ACC112 (cell line): ENCODE measurements around the gene RPS6KA6.

ENCODE experiments used
- H2AFZ ChIP-seq: fragments of 200-600 bp; sonication (generic); one replicate; pipeline ENCODE4 v1.6.0; 2017; ENCODE audit warnings: antibody characterized with exemption, low read length; ENCODE audit not compliant: unreplicated experiment
- H3K27ac ChIP-seq: fragments of 200-600 bp; sonication (generic); 2 replicates; pipeline ENCODE4 v1.5.1; 2014; ENCODE audit warnings: low read depth, mild to moderate bottlenecking, antibody characterized with exemption, low read length, moderate library complexity
- H3K27me3 ChIP-seq: fragments of 200-600 bp; sonication (generic); 2 replicates; pipeline ENCODE4 v1.6.1; 2014; ENCODE audit warnings: mild to moderate bottlenecking, antibody characterized with exemption, low read length, moderate library complexity, mixed read lengths; ENCODE audit not compliant: insufficient read depth
- H3K36me3 ChIP-seq: fragments of 200-600 bp; sonication (generic); 2 replicates; pipeline ENCODE4 v1.6.1; 2016; ENCODE audit warnings: mild to moderate bottlenecking, antibody characterized with exemption, low read length, moderate library complexity, mixed read lengths; ENCODE audit not compliant: insufficient read depth
- H3K4me1 ChIP-seq: fragments of 200-600 bp; sonication (generic); one replicate; pipeline ENCODE4 v1.6.1; 2016; ENCODE audit warnings: low read length, mixed read lengths; ENCODE audit not compliant: insufficient read depth, unreplicated experiment, control insufficient read depth
- H3K4me3 ChIP-seq: fragments of 200-600 bp; sonication (generic); 2 replicates; pipeline ENCODE4 v1.5.1; 2014; ENCODE audit warnings: mild to moderate bottlenecking, low read depth, low read length
- H3K79me2 ChIP-seq: fragments of 200-600 bp; sonication (generic); one replicate; pipeline ENCODE4 v1.6.0; 2016; ENCODE audit warnings: low read length; ENCODE audit not compliant: control insufficient read depth, unreplicated experiment, insufficient read depth

Gene RPS6KA6

GRCh38 chrX:84165711-84166110, 22.3 kb downstream of the RPS6KA6 start:
- Histone ChIP-seq H3K4me3 (peak overlapping the region; percentile 61), H3K27me3 (no peaks in the 10 kb centered on the region), H3K36me3 (no peaks in the 10 kb centered on the region), H3K4me1 (peaks cover 13% of the 10 kb centered on the region), H3K79me2 (no peaks in the 10 kb centered on the region), H2AFZ (peak overlapping the region; percentile 43), H3K27ac (peak overlapping the region; percentile 42)

GRCh38 chrX:84162401-84162800, 25.6 kb downstream of the RPS6KA6 start:
- no peaks in the 10 kb centered on the region for H3K27me3 ChIP-seq
- no peaks in the 10 kb centered on the region for H3K79me2 ChIP-seq
- H2AFZ ChIP-seq = no peak overlapping the region
- H3K4me1 ChIP-seq = peaks cover 6% of the 10 kb centered on the region
- H3K27ac ChIP-seq = no peak overlapping the region
- no peak overlapping the region for H3K4me3 ChIP-seq
- H3K36me3 ChIP-seq = no peaks in the 10 kb centered on the region

GRCh38 chrX:84161641-84162040, 26.4 kb downstream of the RPS6KA6 start:
- peaks cover 11% of the 10 kb centered on the region for H3K4me1 ChIP-seq
- H2AFZ ChIP-seq = no peak overlapping the region
- H3K4me3 ChIP-seq = no peak overlapping the region
- H3K27me3 ChIP-seq = no peaks in the 10 kb centered on the region
- H3K36me3 ChIP-seq = no peaks in the 10 kb centered on the region
- no peak overlapping the region for H3K27ac ChIP-seq
- H3K79me2 ChIP-seq = no peaks in the 10 kb centered on the region

- no peaks in the 10 kb centered on the region for H3K36me3 ChIP-seq
- no peak overlapping the region for H3K27ac ChIP-seq
- H3K27me3 ChIP-seq = no peaks in the 10 kb centered on the region
- H3K4me3 ChIP-seq = no peak overlapping the region
- H2AFZ ChIP-seq = no peak overlapping the region
- no peaks in the 10 kb centered on the region for H3K79me2 ChIP-seq
- H3K4me1 ChIP-seq = peaks cover 15% of the 10 kb centered on the region
Observed at GRCh38 chrX:84160736-84161135, 27.3 kb downstream of the RPS6KA6 start.

GRCh38 chrX:84156821-84157220, 31.2 kb downstream of the RPS6KA6 start:
- H3K4me3 ChIP-seq = no peak overlapping the region
- H3K4me1 ChIP-seq = peaks cover 18% of the 10 kb centered on the region
- H3K79me2 ChIP-seq = no peaks in the 10 kb centered on the region
- no peaks in the 10 kb centered on the region for H3K27me3 ChIP-seq
- no peaks in the 10 kb centered on the region for H3K36me3 ChIP-seq
- H3K27ac ChIP-seq = no peak overlapping the region
- H2AFZ ChIP-seq = no peak overlapping the region

- peak overlapping the region; percentile 39 for H3K27ac ChIP-seq
- no peak overlapping the region for H2AFZ ChIP-seq
- no peaks in the 10 kb centered on the region for H3K79me2 ChIP-seq
- peaks cover 18% of the 10 kb centered on the region for H3K4me1 ChIP-seq
- H3K27me3 ChIP-seq = no peaks in the 10 kb centered on the region
- no peaks in the 10 kb centered on the region for H3K36me3 ChIP-seq
- no peak overlapping the region for H3K4me3 ChIP-seq
Observed at GRCh38 chrX:84155938-84156337, 32.1 kb downstream of the RPS6KA6 start.

- no peaks in the 10 kb centered on the region for H3K27me3 ChIP-seq
Observed at GRCh38 chrX:84153538-84153937, 34.5 kb downstream of the RPS6KA6 start.

GRCh38 chrX:84144991-84145390, 43.0 kb downstream of the RPS6KA6 start:
- no peak overlapping the region for H3K4me3 ChIP-seq

More at GRCh38 chrX:84153538-84153937, 34.5 kb downstream of the RPS6KA6 start:
- H3K79me2 ChIP-seq = no peaks in the 10 kb centered on the region
- peaks cover 18% of the 10 kb centered on the region for H3K4me1 ChIP-seq
- no peak overlapping the region for H3K27ac ChIP-seq
- no peak overlapping the region for H3K4me3 ChIP-seq
- no peaks in the 10 kb centered on the region for H3K36me3 ChIP-seq
- no peak overlapping the region for H2AFZ ChIP-seq

GRCh38 chrX:84144281-84144680, 43.7 kb downstream of the RPS6KA6 start:
- H3K27ac ChIP-seq = no peak overlapping the region
- H3K27me3 ChIP-seq = no peaks in the 10 kb centered on the region
- H3K36me3 ChIP-seq = no peaks in the 10 kb centered on the region
- H3K4me3 ChIP-seq = no peak overlapping the region
- no peak overlapping the region for H2AFZ ChIP-seq
- no peaks in the 10 kb centered on the region for H3K4me1 ChIP-seq
- no peaks in the 10 kb centered on the region for H3K79me2 ChIP-seq

More at GRCh38 chrX:84144991-84145390, 43.0 kb downstream of the RPS6KA6 start:
- no peaks in the 10 kb centered on the region for H3K79me2 ChIP-seq
- H3K36me3 ChIP-seq = no peaks in the 10 kb centered on the region
- no peak overlapping the region for H2AFZ ChIP-seq
- H3K4me1 ChIP-seq = no peaks in the 10 kb centered on the region
- H3K27ac ChIP-seq = no peak overlapping the region
- H3K27me3 ChIP-seq = no peaks in the 10 kb centered on the region

- peaks cover 4% of the 10 kb centered on the region for H3K4me1 ChIP-seq
- no peak overlapping the region for H2AFZ ChIP-seq
- no peak overlapping the region for H3K4me3 ChIP-seq
- H3K79me2 ChIP-seq = no peaks in the 10 kb centered on the region
- no peaks in the 10 kb centered on the region for H3K27me3 ChIP-seq
- no peaks in the 10 kb centered on the region for H3K36me3 ChIP-seq
- no peak overlapping the region for H3K27ac ChIP-seq
Observed at GRCh38 chrX:84133023-84133422, 55.0 kb downstream of the RPS6KA6 start.

GRCh38 chrX:84123585-84123984, 64.4 kb downstream of the RPS6KA6 start:
- H3K36me3 ChIP-seq = no peaks in the 10 kb centered on the region
- H3K27me3 ChIP-seq = no peaks in the 10 kb centered on the region
- no peaks in the 10 kb centered on the region for H3K79me2 ChIP-seq

More at GRCh38 chrX:84123585-84123984, 64.4 kb downstream of the RPS6KA6 start:
- Histone ChIP-seq H2AFZ (no peak overlapping the region), H3K27ac (no peak overlapping the region), H3K4me3 (no peak overlapping the region), H3K4me1 (no peaks in the 10 kb centered on the region)
